ENCODE results near the gene NMRK2. TPM values are rescaled to one million over a fixed set of nuclear protein-coding genes. Genes with fewer than 3 reads are reported as not detected.

The NMRK2 gene
- polyA plus RNA-seq, 4 donors = 0.43 to 6.8 (median 1.4) TPM

DNA sequence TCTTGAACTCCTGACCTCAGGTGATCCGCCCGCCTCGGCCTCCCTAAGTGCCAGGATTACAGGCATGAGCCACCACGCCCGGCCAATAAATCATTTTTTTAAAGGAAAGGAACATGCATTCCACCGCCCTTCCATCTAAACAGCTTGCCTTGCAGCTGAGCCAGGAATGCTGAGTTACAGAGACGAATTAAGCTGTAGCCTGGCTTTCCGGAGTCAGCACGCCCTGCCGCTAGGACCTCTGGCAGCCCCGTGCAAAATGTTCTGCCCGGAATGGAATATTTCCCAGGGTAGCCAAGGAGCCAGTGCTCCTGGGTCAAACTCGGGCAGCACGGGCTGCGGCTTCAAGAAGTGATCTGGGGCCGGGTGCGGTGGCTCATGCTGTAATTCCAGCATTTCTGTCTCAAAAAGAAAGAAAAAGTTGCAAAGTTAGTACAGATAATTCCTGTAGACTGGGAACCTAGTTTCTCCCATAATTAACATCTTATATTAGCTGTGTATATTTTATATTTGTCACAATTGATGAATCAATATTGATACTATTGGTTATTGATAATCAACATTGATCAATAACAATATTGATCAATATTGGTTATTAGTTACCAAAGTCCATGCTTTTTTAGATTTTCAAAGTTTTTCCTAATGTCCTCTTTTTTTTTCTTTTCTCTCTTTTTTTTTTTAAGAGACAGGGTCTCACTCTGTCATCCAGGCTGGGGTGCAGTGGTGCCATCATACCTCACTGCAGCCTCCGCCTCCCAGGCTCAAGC, 33.2 kb upstream of the NMRK2 start:
- DNase-seq = peak in 1 of 2 donors; percentile 2
- WGBS, 3 donors = 38 to 57% (median 57%) methylated on average over 18 of the region's 18 CpGs
- no peak for FAIRE-seq

DNA sequence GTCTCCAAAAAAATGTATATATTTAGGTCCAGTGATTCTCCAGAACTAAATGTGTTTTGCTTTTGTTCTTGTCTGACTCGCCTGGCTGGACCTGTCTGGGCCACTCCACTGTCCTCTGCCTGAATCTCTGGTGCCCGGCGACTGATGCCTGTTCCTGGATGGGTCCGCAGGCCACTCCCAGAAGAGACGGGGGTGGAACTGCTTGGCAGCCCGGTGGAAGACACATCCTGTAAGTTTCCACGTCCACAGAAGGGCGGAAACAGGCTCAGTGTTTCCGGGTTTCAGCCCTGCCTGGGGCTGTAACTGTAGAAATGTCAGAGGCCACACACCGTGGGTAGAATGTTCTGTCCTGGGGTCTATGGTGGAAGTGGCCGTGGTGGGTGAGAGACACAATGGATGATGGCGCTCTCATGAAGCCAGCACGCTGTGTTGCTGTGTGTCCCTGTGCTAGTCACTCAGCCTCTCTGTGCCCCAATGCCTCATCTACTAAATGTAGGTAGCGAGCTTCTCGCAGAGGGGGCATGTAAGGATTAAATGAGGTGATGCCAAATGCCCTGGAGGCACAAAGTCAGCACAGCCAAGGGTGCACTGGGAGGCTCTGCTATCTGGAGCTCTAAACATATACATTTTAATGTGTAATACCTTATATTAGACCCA, 30.4 kb upstream of the NMRK2 start:
- Histone ChIP-seq H3K4me1 (ENCODE audit: control insufficient read depth in 3 of 3, insufficient read depth in 2 of 3, low read depth in 1 of 3, low read length in 2 of 3) (no peaks in the 10 kb centered on the region), H3K9me3 (ENCODE audit: control insufficient read depth in 2 of 2, insufficient read depth in 1 of 2, low read depth in 1 of 2, low read length in 1 of 2) (peaks cover 0 to 9% of the 10 kb centered on the region in 2 donors), H3K27me3 (ENCODE audit: control insufficient read depth in 3 of 3, insufficient read depth in 3 of 3, low read length in 3 of 3) (no peaks in the 10 kb centered on the region), H3K27ac (ENCODE audit: low read depth in 1 of 3, low read length in 2 of 3) (no peak overlapping the region), H3K4me3 (ENCODE audit: low read depth in 1 of 3, low read length in 3 of 3) (no peak overlapping the region), H3K36me3 (ENCODE audit: control insufficient read depth in 3 of 3, insufficient read depth in 2 of 3, low read depth in 1 of 3, low read length in 3 of 3) (no peaks in the 10 kb centered on the region)
- FAIRE-seq (no peak), DNase-seq (no peak)
- WGBS, 3 donors = 71 to 75% (median 72%) methylated on average over 15 of the region's 15 CpGs

More for the DNA sequence above, 33.2 kb upstream of the NMRK2 start:
- Histone ChIP-seq H3K9me3 (ENCODE audit: control insufficient read depth in 2 of 2, insufficient read depth in 1 of 2, low read depth in 1 of 2, low read length in 1 of 2) (peaks cover 0 to 9% of the 10 kb centered on the region in 2 donors), H3K4me1 (ENCODE audit: control insufficient read depth in 3 of 3, insufficient read depth in 2 of 3, low read depth in 1 of 3, low read length in 2 of 3) (no peaks in the 10 kb centered on the region), H3K27ac (ENCODE audit: low read depth in 1 of 3, low read length in 2 of 3) (no peak overlapping the region), H3K36me3 (ENCODE audit: control insufficient read depth in 3 of 3, insufficient read depth in 2 of 3, low read depth in 1 of 3, low read length in 3 of 3) (no peaks in the 10 kb centered on the region), H3K4me3 (ENCODE audit: low read depth in 1 of 3, low read length in 3 of 3) (no peak overlapping the region), H3K27me3 (ENCODE audit: control insufficient read depth in 3 of 3, insufficient read depth in 3 of 3, low read length in 3 of 3) (no peaks in the 10 kb centered on the region)

DNA sequence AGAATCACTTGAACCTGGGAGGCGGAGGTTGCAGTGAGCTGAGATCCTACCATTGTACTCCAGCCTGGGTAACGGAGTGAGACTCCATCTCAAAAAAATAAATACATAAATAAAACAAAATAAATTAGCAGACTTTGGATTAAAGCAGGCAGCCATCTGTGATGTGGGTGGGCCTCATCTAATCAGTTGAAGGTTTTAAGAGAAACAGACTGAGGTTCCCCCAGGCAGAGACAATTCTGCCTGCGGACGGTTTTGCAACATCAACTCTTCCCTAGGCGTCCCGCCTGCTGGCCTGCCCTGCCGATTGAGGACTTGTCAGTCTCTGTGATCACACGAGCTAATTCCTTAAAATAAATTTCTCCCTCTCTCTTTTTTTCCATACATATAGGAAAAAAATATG, 28.6 kb upstream of the NMRK2 start:
- Histone ChIP-seq H3K4me1 (ENCODE audit: control insufficient read depth in 3 of 3, insufficient read depth in 2 of 3, low read depth in 1 of 3, low read length in 2 of 3) (no peaks in the 10 kb centered on the region), H3K27ac (ENCODE audit: low read depth in 1 of 3, low read length in 2 of 3) (no peak overlapping the region), H3K27me3 (ENCODE audit: control insufficient read depth in 3 of 3, insufficient read depth in 3 of 3, low read length in 3 of 3) (no peaks in the 10 kb centered on the region), H3K4me3 (ENCODE audit: low read depth in 1 of 3, low read length in 3 of 3) (no peak overlapping the region), H3K9me3 (ENCODE audit: control insufficient read depth in 2 of 2, insufficient read depth in 1 of 2, low read depth in 1 of 2, low read length in 1 of 2) (no peaks in the 10 kb centered on the region), H3K36me3 (ENCODE audit: control insufficient read depth in 3 of 3, insufficient read depth in 2 of 3, low read depth in 1 of 3, low read length in 3 of 3) (no peaks in the 10 kb centered on the region)
- FAIRE-seq (no peak), DNase-seq (no peak)
- WGBS, 3 donors = 85 to 96% (median 93%) methylated on average over 8 of the region's 8 CpGs

DNA sequence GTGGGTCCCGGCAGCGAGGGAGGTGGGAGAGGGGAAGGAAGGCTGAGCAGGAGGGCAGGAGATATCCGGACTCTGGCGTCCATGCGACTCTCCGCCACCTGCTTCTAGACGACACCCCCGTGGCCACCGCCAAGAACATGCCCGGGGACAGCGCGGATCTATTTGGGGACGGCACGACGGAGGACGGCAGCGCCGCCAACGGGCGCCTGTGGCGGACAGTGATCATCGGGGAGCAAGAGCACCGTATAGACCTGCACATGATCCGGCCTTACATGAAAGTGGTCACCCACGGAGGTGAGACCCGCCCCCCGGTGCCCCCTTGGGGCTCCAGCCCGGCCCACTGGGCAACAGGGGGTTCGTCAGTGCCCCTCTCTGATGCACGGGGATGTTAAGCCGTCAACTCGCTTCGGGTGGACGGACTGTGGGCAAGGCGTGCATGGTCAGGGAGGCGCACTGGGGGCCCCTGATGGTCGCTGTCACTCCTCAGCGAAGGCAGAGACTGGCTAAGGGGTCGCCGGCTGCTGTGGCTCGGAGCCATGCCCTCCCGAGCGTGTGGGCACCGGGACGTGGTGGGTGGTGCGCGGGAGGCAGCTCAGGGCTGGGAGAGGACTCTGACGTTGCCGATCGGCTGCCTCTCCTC, 25.1 kb upstream of the NMRK2 start:
- no peak overlapping the region for H3K27ac ChIP-seq (ENCODE audit: low read depth in 1 of 3, low read length in 2 of 3)
- H3K4me1 ChIP-seq (ENCODE audit: control insufficient read depth in 3 of 3, insufficient read depth in 2 of 3, low read depth in 1 of 3, low read length in 2 of 3) = no peaks in the 10 kb centered on the region
- 86 to 89% (median 87%) methylated on average over 39 to 50 of the region's 50 CpGs for WGBS, 3 donors
- no peak overlapping the region for H3K4me3 ChIP-seq (ENCODE audit: low read depth in 1 of 3, low read length in 3 of 3)
- DNase-seq = no peak
- no peak for FAIRE-seq
- H3K27me3 ChIP-seq (ENCODE audit: control insufficient read depth in 3 of 3, insufficient read depth in 3 of 3, low read length in 3 of 3) = no peaks in the 10 kb centered on the region
- H3K9me3 ChIP-seq (ENCODE audit: control insufficient read depth in 2 of 2, insufficient read depth in 1 of 2, low read depth in 1 of 2, low read length in 1 of 2) = peaks cover 3 to 10% of the 10 kb centered on the region in 2 donors
- H3K36me3 ChIP-seq (ENCODE audit: control insufficient read depth in 3 of 3, insufficient read depth in 2 of 3, low read depth in 1 of 3, low read length in 3 of 3) = no peaks in the 10 kb centered on the region

DNA sequence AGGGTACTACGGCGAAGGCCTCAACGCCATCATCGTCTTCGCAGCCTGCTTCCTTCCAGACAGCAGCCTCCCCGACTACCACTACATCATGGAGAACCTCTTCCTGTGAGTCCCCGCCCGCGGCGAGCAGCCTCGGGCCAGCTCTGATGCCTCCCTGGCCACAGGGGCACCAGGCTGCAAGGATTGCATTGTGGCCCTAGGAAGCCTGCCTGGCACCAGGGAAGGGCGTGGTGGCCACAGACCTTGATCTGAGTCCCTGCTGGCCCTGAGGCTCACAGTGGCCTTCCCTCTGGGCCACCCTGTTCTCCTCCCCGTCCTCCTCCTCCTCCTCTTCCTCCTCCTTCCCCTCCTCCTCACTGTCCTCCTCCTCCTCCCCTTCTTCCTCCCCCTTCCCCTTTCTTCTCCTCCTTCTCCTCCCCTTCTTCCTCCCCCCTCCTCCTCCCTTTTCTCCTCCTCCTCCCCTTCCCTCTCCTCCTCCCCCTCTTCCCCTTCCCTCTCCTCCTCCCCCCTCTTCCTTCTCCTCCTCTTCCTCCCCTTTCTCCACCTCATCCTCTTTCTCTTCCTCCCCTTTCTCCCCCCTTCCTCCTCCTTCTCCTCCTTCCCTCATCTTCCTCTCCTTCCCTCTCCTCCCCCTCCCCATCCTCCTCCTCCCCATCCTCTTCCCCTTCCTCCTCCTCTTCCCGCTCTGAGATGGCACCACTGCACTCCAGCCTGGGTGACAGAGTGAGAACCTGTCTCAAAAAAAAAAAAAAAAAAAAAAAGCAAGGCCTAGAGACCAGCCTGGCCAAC, 24.4 kb upstream of the NMRK2 start:
- no peak for DNase-seq
- Histone ChIP-seq H3K4me3 (ENCODE audit: low read depth in 1 of 3, low read length in 3 of 3) (no peak overlapping the region), H3K27me3 (ENCODE audit: control insufficient read depth in 3 of 3, insufficient read depth in 3 of 3, low read length in 3 of 3) (no peaks in the 10 kb centered on the region), H3K36me3 (ENCODE audit: control insufficient read depth in 3 of 3, insufficient read depth in 2 of 3, low read depth in 1 of 3, low read length in 3 of 3) (no peaks in the 10 kb centered on the region), H3K27ac (ENCODE audit: low read depth in 1 of 3, low read length in 2 of 3) (no peak overlapping the region), H3K4me1 (ENCODE audit: control insufficient read depth in 3 of 3, insufficient read depth in 2 of 3, low read depth in 1 of 3, low read length in 2 of 3) (no peaks in the 10 kb centered on the region), H3K9me3 (ENCODE audit: control insufficient read depth in 2 of 2, insufficient read depth in 1 of 2, low read depth in 1 of 2, low read length in 1 of 2) (peaks cover 3 to 10% of the 10 kb centered on the region in 2 donors)
- FAIRE-seq = no peak
- WGBS, 3 donors = 66 to 74% (median 74%) methylated on average over 13 to 14 of the region's 14 CpGs

DNA sequence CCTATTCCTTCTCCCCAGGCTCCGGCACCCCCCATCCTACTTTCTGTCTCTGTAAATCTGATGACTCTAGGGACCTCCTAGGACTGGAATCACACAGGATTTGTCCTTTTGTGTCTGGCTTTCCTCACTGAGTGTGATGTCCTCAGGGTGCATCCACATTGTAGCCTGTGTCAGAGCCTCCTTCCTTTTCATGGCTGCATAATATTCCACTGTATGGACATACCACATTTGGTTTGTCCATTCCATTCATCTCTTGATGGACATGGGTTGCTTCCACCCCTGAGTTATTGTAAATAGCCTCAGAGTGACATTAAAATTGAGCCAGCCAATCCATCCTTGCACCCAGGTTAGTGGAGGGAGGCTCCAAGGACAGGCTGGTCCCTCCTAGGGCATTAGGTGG, 22.8 kb upstream of the NMRK2 start:
- no peaks in the 10 kb centered on the region for H3K4me1 ChIP-seq (ENCODE audit: control insufficient read depth in 3 of 3, insufficient read depth in 2 of 3, low read depth in 1 of 3, low read length in 2 of 3)
- no peak for FAIRE-seq
- no peaks in the 10 kb centered on the region for H3K27me3 ChIP-seq (ENCODE audit: control insufficient read depth in 3 of 3, insufficient read depth in 3 of 3, low read length in 3 of 3)
- DNase-seq = no peak
- no peak overlapping the region for H3K4me3 ChIP-seq (ENCODE audit: low read depth in 1 of 3, low read length in 3 of 3)
- WGBS, 3 donors = 100% methylated on average over 1 of the region's 1 CpG
- peaks cover 3 to 10% of the 10 kb centered on the region in 2 donors for H3K9me3 ChIP-seq (ENCODE audit: control insufficient read depth in 2 of 2, insufficient read depth in 1 of 2, low read depth in 1 of 2, low read length in 1 of 2)
- H3K27ac ChIP-seq (ENCODE audit: low read depth in 1 of 3, low read length in 2 of 3) = no peak overlapping the region
- H3K36me3 ChIP-seq (ENCODE audit: control insufficient read depth in 3 of 3, insufficient read depth in 2 of 3, low read depth in 1 of 3, low read length in 3 of 3) = no peaks in the 10 kb centered on the region

DNA sequence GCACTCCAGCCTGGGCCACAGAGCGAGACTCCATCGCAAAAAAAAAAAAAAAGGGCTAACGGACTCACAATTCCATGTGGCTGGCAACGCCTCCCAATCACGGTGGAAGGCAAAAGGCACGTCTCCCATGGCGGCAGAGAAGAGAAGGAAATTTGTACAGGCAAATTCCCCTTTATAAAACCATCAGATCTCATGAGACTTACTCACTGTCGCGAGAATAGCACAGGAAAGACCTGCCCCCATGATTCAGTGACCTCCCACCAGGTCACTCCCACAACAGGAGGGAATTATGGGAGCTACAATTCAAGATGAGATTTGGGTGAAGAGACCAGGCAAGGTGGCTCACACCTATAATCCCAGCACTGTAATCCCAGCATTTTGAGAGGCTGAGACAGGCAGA, 18.7 kb upstream of the NMRK2 start:
- H3K36me3 ChIP-seq (ENCODE audit: control insufficient read depth in 3 of 3, insufficient read depth in 2 of 3, low read depth in 1 of 3, low read length in 3 of 3) = no peaks in the 10 kb centered on the region
- H3K4me3 ChIP-seq (ENCODE audit: low read depth in 1 of 3, low read length in 3 of 3) = no peak overlapping the region
- H3K9me3 ChIP-seq (ENCODE audit: control insufficient read depth in 2 of 2, insufficient read depth in 1 of 2, low read depth in 1 of 2, low read length in 1 of 2) = peaks cover 3 to 10% of the 10 kb centered on the region in 2 donors
- DNase-seq (no peak), FAIRE-seq (no peak)
- no peak overlapping the region for H3K27ac ChIP-seq (ENCODE audit: low read depth in 1 of 3, low read length in 2 of 3)
- no peaks in the 10 kb centered on the region for H3K4me1 ChIP-seq (ENCODE audit: control insufficient read depth in 3 of 3, insufficient read depth in 2 of 3, low read depth in 1 of 3, low read length in 2 of 3)
- WGBS, 3 donors = 76 to 79% (median 79%) methylated on average over 8 to 9 of the region's 9 CpGs
- no peaks in the 10 kb centered on the region for H3K27me3 ChIP-seq (ENCODE audit: control insufficient read depth in 3 of 3, insufficient read depth in 3 of 3, low read length in 3 of 3)

DNA sequence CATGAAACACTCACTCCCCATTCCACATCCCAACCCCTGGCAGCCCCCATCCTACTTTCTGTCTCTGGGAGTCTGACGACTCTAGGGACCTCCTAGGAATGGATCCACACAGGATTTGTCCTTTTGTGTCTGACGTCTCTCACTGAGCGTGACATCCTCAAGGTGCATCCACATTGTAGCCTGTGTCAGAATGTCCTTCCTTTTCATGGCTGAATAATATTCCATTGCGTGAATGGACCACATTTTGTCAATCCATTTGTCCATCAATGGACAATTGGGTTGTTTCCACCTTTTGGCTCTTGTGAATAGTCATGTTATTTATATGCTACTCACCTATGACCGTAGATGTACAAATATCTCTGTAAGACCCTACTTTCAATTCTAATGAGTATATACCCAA, 16.8 kb upstream of the NMRK2 start:
- FAIRE-seq = no peak
- no peak for DNase-seq
- 91 to 93% (median 93%) methylated on average over 5 of the region's 5 CpGs for WGBS, 3 donors
- Histone ChIP-seq H3K27ac (ENCODE audit: low read depth in 1 of 3, low read length in 2 of 3) (no peak overlapping the region), H3K9me3 (ENCODE audit: control insufficient read depth in 2 of 2, insufficient read depth in 1 of 2, low read depth in 1 of 2, low read length in 1 of 2) (peaks cover 0 to 6% of the 10 kb centered on the region in 2 donors), H3K27me3 (ENCODE audit: control insufficient read depth in 3 of 3, insufficient read depth in 3 of 3, low read length in 3 of 3) (peaks cover 0 to 5% (median 0%) of the 10 kb centered on the region in 3 donors), H3K36me3 (ENCODE audit: control insufficient read depth in 3 of 3, insufficient read depth in 2 of 3, low read depth in 1 of 3, low read length in 3 of 3) (no peaks in the 10 kb centered on the region), H3K4me3 (ENCODE audit: low read depth in 1 of 3, low read length in 3 of 3) (no peak overlapping the region), H3K4me1 (ENCODE audit: control insufficient read depth in 3 of 3, insufficient read depth in 2 of 3, low read depth in 1 of 3, low read length in 2 of 3) (no peaks in the 10 kb centered on the region)

Data from small intestine (tissue), 7 donors.